Body of pancreas (tissue), 4 donors: ENCODE results near the gene POLDIP3. TPM values are rescaled to one million over a fixed set of nuclear protein-coding genes. Genes with fewer than 3 reads are reported as not detected.

Source experiments
- ATAC-seq: fragments of 150-250 bp; one replicate; pipeline ENCODE4 v1.9.1; 2016
- DNase-seq, 4 donors: peaks; one replicate each; pipeline ENCODE4 v3.0.0-alpha.2; 2019
- H3K27ac ChIP-seq, 4 donors: fragments of 200-600 bp; sonication (generic); 1 replicate in 3 of 4; 2 replicates in 1 of 4; pipeline versions ENCODE4 v1.5.1 to v1.6.1; 2016 to 2019; ENCODE audit warnings: mild to moderate bottlenecking in 1 of 4, mixed read lengths in 1 of 4, moderate library complexity in 1 of 4
- H3K27me3 ChIP-seq, 2 donors: fragments of 200-600 bp; sonication (generic); one replicate each; pipeline ENCODE4 v1.6.0; 2016; ENCODE audit warnings: mild to moderate bottlenecking in 1 of 2
- H3K36me3 ChIP-seq, 2 donors: fragments of 200-600 bp; sonication (generic); replicated peaks in 1 of 2; 2 replicates each; pipeline ENCODE4 v1.5.1; 2016; ENCODE audit warnings: low read depth in 2 of 2; ENCODE audit not compliant: insufficient read depth in 1 of 2
- H3K4me1 ChIP-seq: fragments of 200-600 bp; sonication (generic); one replicate; pipeline ENCODE4 v1.6.0; 2016
- H3K4me3 ChIP-seq, 2 donors: fragments of 200-600 bp; sonication (generic); 1 replicate in 1 of 2; 2 replicates in 1 of 2; pipeline ENCODE4 v1.5.1; 2016 to 2019
- H3K9me3 ChIP-seq, 3 donors: fragments of 200-600 bp; sonication (generic); 1 replicate in 2 of 3; 2 replicates in 1 of 3; pipeline ENCODE4 v1.5.1; 2016
- POLR2A ChIP-seq, 3 donors: fragments of 450-650 bp; IDR thresholded peaks; one replicate each; pipeline ENCODE4 v1.6.1; 2016; ENCODE audit warnings: antibody characterized with exemption in 3 of 3, mild to moderate bottlenecking in 2 of 3
- WGBS, 2 donors: methylation state at CpG; one replicate each; pipeline ENCODE4 v1.1.5; 2017; 5-methylcytosine and 5-hydroxymethylcytosine counted together
- intact Hi-C: fragments of 100-400 bp; cut with DNase I; formaldehyde crosslinking; loops from one replicate; pipeline ENCODE4 v1.15.1; 2023
- total RNA-seq, 2 donors: library from RNA; depleted of rRNA; stranded (reverse); fragments of >200 nt; gene quantifications; one replicate each; pipeline ENCODE4 v1.1.0, GENCODE V29; 2016
- TF ChIP-seq, protein P1 (sequence below), 7 experiments: fragments of 450-650 bp in 4 of 7; fragments of 200-600 bp in 3 of 7; sonication (generic) in 3 of 7; IDR thresholded peaks; one replicate each; pipeline ENCODE4 v1.5.1; 2016 to 2019; ENCODE audit warnings: antibody characterized with exemption in 7 of 7

Gene POLDIP3
- total RNA-seq, 2 donors from 2014 or later = 23.1 to 30.6 TPM

GRCh38 chr22:42623756-42624441 lies 9.2 kb upstream of the POLDIP3 start:
- intact Hi-C loops = no loop called here
- H3K27ac ChIP-seq = no peak overlapping the region
- H3K4me3 ChIP-seq = no peak overlapping the region
- ATAC-seq = no peak
- no peaks in the 10 kb centered on the region for H3K9me3 ChIP-seq
- no peaks in the 10 kb centered on the region for H3K4me1 ChIP-seq
- no peak for TF ChIP-seq POLR2A (IDR thresholded peaks at IDR 0.05)
- TF ChIP-seq, protein P1, sequence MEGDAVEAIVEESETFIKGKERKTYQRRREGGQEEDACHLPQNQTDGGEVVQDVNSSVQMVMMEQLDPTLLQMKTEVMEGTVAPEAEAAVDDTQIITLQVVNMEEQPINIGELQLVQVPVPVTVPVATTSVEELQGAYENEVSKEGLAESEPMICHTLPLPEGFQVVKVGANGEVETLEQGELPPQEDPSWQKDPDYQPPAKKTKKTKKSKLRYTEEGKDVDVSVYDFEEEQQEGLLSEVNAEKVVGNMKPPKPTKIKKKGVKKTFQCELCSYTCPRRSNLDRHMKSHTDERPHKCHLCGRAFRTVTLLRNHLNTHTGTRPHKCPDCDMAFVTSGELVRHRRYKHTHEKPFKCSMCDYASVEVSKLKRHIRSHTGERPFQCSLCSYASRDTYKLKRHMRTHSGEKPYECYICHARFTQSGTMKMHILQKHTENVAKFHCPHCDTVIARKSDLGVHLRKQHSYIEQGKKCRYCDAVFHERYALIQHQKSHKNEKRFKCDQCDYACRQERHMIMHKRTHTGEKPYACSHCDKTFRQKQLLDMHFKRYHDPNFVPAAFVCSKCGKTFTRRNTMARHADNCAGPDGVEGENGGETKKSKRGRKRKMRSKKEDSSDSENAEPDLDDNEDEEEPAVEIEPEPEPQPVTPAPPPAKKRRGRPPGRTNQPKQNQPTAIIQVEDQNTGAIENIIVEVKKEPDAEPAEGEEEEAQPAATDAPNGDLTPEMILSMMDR (IDR thresholded peaks at IDR 0.05) = no peak
- 83 to 85% methylated on average over 29 of the region's 29 CpGs for WGBS, 2 donors
- DNase-seq = no peak
- peaks cover 0 to 26% of the 10 kb centered on the region in 2 donors for H3K36me3 ChIP-seq
- H3K27me3 ChIP-seq = no peaks in the 10 kb centered on the region

- DNase-seq (no peak), ATAC-seq (no peak)
- Histone ChIP-seq H3K27me3 (no peaks in the 10 kb centered on the region), H3K9me3 (no peaks in the 10 kb centered on the region), H3K36me3 (peaks cover 0 to 23% of the 10 kb centered on the region in 2 donors), H3K4me1 (no peaks in the 10 kb centered on the region), H3K27ac (no peak overlapping the region), H3K4me3 (no peak overlapping the region)
- WGBS, 2 donors = 33 to 80% methylated on average over 3 to 18 of the region's 18 CpGs
- intact Hi-C loops = no loop called here
- TF ChIP-seq POLR2A (IDR thresholded peaks at IDR 0.05) = no peak
- TF ChIP-seq, protein P1 (IDR thresholded peaks at IDR 0.05) = no peak
These were observed 8.6 kb upstream of the POLDIP3 start for GRCh38 chr22:42623301-42623751.

DNA sequence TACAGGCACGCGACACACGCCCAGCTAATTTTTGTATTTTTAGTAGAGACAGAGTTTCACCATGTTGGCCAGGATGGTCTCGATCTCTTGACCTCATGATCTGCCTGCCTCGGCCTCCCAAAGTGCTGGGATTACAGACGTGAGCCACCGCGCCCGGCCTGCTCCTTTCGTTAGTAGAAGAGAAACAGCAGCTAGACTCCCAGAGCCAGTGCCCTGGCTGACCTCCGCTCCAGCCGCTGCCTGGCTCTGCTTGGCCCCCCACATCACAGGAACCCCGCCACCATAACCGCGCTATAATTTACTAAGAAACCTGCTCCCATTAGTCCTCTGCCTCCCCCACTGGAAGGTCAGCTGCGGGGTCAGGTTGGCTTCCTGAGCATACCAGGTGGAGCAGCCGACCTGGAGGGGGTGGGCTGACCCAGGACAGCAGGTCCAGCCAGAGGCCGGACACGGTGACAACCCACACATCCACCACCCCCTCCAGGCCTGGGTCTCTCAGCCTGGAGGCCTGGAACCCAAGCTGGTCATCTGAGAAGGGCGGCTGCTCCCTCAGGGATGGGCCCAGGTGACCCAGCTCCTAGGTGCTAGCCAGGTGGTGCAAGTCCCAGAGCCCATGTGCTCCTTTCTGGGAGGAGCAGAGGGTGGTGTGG lies 7.5 kb upstream of the POLDIP3 start:
- peaks cover 0 to 19% of the 10 kb centered on the region in 2 donors for H3K36me3 ChIP-seq
- no peaks in the 10 kb centered on the region for H3K27me3 ChIP-seq
- H3K27ac ChIP-seq = no peak overlapping the region
- H3K9me3 ChIP-seq = no peaks in the 10 kb centered on the region
- no peak overlapping the region for H3K4me3 ChIP-seq
- ATAC-seq (no peak), DNase-seq (no peak)
- no peak for TF ChIP-seq POLR2A (IDR thresholded peaks at IDR 0.05)
- TF ChIP-seq, protein P1 (IDR thresholded peaks at IDR 0.05) = no peak
- H3K4me1 ChIP-seq = peaks cover 8% of the 10 kb centered on the region
- 88 to 89% methylated on average over 10 to 20 of the region's 20 CpGs for WGBS, 2 donors
- intact Hi-C loops = no loop called here

- intact Hi-C loops = no loop called here
- peak; percentile 80 for ATAC-seq
- no peak overlapping the region for H3K27ac ChIP-seq
- H3K4me3 ChIP-seq = no peak overlapping the region
- no peak for TF ChIP-seq POLR2A (IDR thresholded peaks at IDR 0.05)
- TF ChIP-seq, protein P1 (IDR thresholded peaks at IDR 0.05) = peak; percentile 80 to 93 (median 87)
- no peaks in the 10 kb centered on the region for H3K9me3 ChIP-seq
- peaks cover 0 to 14% of the 10 kb centered on the region in 2 donors for H3K36me3 ChIP-seq
- no peaks in the 10 kb centered on the region for H3K27me3 ChIP-seq
- WGBS, 2 donors = 50 to 73% methylated on average over 6 to 11 of the region's 11 CpGs
- H3K4me1 ChIP-seq = peaks cover 11% of the 10 kb centered on the region
- peak; percentile 63 to 76 (median 71) for DNase-seq
These were observed 6.9 kb upstream of the POLDIP3 start for GRCh38 chr22:42621505-42622002.
